ENCODE measurements around the gene MTG2.

MTG2 gene

GRCh38 chr20:62203378-62204030, 20.7 kb downstream of the MTG2 start:
- DNase-seq (ENCODE audit: low read depth) = no peak

- no peak for DNase-seq (ENCODE audit: low read depth)
Observed at GRCh38 chr20:62205618-62206387, 23.0 kb downstream of the MTG2 start.

- no peak for DNase-seq (ENCODE audit: low read depth)
Observed at GRCh38 chr20:62206388-62206775, 23.6 kb downstream of the MTG2 start.

- no peak for DNase-seq (ENCODE audit: low read depth)
Observed at GRCh38 chr20:62208061-62208794, 25.4 kb downstream of the MTG2 start.

- no peak for DNase-seq (ENCODE audit: low read depth)
Observed at GRCh38 chr20:62208795-62209755, 26.2 kb downstream of the MTG2 start.

GRCh38 chr20:62209850-62210495, 27.1 kb downstream of the MTG2 start:
- DNase-seq (ENCODE audit: low read depth) = no peak

GRCh38 chr20:62210496-62210855, 27.6 kb downstream of the MTG2 start:
- DNase-seq (ENCODE audit: low read depth) = no peak

- DNase-seq (ENCODE audit: low read depth) = no peak
Observed at GRCh38 chr20:62211216-62211615, 28.4 kb downstream of the MTG2 start.

GRCh38 chr20:62211769-62212288, 29.0 kb downstream of the MTG2 start:
- no peak for DNase-seq (ENCODE audit: low read depth)

GRCh38 chr20:62212299-62212698, 29.5 kb downstream of the MTG2 start:
- no peak for DNase-seq (ENCODE audit: low read depth)

- DNase-seq (ENCODE audit: low read depth) = no peak
Observed at GRCh38 chr20:62214067-62214466, 31.2 kb downstream of the MTG2 start.

GRCh38 chr20:62215020-62215990, 32.5 kb downstream of the MTG2 start:
- DNase-seq (ENCODE audit: low read depth) = no peak

- DNase-seq (ENCODE audit: low read depth) = no peak
Observed at GRCh38 chr20:62215991-62216635, 33.3 kb downstream of the MTG2 start.

- DNase-seq (ENCODE audit: low read depth) = no peak
Observed at GRCh38 chr20:62216636-62217566, 34.1 kb downstream of the MTG2 start.

- no peak for DNase-seq (ENCODE audit: low read depth)
Observed at GRCh38 chr20:62217913-62218773, 35.3 kb downstream of the MTG2 start.

GRCh38 chr20:62219101-62219991, 36.5 kb downstream of the MTG2 start:
- no peak for DNase-seq (ENCODE audit: low read depth)

Data from stimulated activated CD4-positive, alpha-beta T cell treated with anti-CD3 and anti-CD28 coated beads, Interleukin-2, amount 100 ng/mL, for 4 hours (primary cell).